ENCODE data around the gene UBXN1. TPM values are rescaled to one million over a fixed set of nuclear protein-coding genes. Genes with fewer than 3 reads are reported as not detected.
A peak's percentile ranks its signal among the peaks of the same experiment; 100 is the strongest.

The UBXN1 gene
- total RNA-seq, 4 donors from 2014 or later: 120 to 184 (median 149) TPM

GRCh38 chr11:62645946-62646824, 32.7 kb downstream of the UBXN1 start, which contains the start of gene GANAB:
GANAB (minus strand) TSS chr11:62646613; CDS start chr11:62646599, 14 bp downstream.
- TF ChIP-seq POLR2A (IDR thresholded peaks at IDR 0.05): peak in 1 of 2 donors; percentile 79
- TF ChIP-seq, protein P1, sequence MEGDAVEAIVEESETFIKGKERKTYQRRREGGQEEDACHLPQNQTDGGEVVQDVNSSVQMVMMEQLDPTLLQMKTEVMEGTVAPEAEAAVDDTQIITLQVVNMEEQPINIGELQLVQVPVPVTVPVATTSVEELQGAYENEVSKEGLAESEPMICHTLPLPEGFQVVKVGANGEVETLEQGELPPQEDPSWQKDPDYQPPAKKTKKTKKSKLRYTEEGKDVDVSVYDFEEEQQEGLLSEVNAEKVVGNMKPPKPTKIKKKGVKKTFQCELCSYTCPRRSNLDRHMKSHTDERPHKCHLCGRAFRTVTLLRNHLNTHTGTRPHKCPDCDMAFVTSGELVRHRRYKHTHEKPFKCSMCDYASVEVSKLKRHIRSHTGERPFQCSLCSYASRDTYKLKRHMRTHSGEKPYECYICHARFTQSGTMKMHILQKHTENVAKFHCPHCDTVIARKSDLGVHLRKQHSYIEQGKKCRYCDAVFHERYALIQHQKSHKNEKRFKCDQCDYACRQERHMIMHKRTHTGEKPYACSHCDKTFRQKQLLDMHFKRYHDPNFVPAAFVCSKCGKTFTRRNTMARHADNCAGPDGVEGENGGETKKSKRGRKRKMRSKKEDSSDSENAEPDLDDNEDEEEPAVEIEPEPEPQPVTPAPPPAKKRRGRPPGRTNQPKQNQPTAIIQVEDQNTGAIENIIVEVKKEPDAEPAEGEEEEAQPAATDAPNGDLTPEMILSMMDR (IDR thresholded peaks at IDR 0.05): peak in 1 of 6 experiments; percentile 14
- Histone ChIP-seq H3K36me3 (peaks cover 9 to 25% of the 10 kb centered on the region in 2 donors), H3K27me3 (no peaks in the 10 kb centered on the region), H3K4me3 (replicated peaks in 1 of 3) (peak within 1 kb of the TSS; percentile 64 to 99 (median 84)), H3K9me3 (no peaks in the 10 kb centered on the region), H3K27ac (peak within 1 kb of the TSS; percentile 64 to 88 (median 87)), H3K4me1 (peaks cover 11 to 13% of the 10 kb centered on the region in 2 donors)
- WGBS, 2 donors: 0% methylated on average over 37 to 42 of the region's 73 CpGs
- DNase-seq: peak; percentile 100
- intact Hi-C loops (cut with DNase I): no loop called here

DNA sequence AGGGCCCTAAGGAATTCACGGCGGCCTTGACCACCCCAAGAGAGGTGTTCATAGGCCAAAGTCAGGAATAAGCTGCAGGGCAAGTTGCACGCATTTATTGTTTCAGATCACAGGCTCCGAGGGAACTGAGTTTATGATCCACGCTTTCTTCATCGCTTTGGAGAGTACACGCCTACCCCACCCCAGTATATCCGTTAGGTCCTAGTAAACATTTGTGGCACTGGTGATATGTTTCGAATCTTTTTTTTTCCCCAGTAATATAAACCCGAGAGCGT, 33.3 kb downstream of the UBXN1 start:
- intact Hi-C loops (cut with DNase I): no loop called here
- TF ChIP-seq, protein P1 (IDR thresholded peaks at IDR 0.05): no peak
- no peak for TF ChIP-seq POLR2A (IDR thresholded peaks at IDR 0.05)

DNA sequence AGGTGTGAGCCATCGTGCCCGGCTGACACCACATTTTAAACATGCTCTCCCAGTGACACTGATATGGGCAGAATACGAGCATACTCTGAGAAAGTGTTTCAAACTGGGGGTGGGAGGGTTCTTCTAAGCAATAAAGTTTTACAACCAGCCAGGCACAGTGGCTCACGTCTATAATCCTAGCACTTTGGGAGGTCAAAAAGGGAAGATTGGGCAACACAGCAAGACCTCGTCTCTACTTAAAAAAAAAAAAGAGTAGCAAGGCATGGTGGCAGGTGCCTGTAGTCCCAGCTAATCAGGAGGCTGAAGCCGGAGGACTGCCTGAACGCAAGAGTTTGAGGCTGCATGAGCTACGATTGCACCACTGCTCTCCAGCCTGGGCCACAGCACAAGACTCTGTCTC, 34.7 kb downstream of the UBXN1 start:
- no peak for TF ChIP-seq POLR2A (IDR thresholded peaks at IDR 0.05)
- DNase-seq: no peak
- Histone ChIP-seq H3K36me3 (peaks cover 12 to 18% of the 10 kb centered on the region in 2 donors), H3K4me1 (peaks cover 11 to 13% of the 10 kb centered on the region in 2 donors), H3K9me3 (no peaks in the 10 kb centered on the region), H3K27ac (no peak overlapping the region), H3K4me3 (replicated peaks in 1 of 3) (no peak overlapping the region), H3K27me3 (no peaks in the 10 kb centered on the region)
- intact Hi-C loops (cut with DNase I): no loop called here
- 88 to 95% methylated on average over 8 of the region's 8 CpGs for WGBS, 2 donors

More for the DNA sequence above, 33.3 kb downstream of the UBXN1 start:
- Histone ChIP-seq H3K36me3 (peaks cover 9 to 25% of the 10 kb centered on the region in 2 donors), H3K4me1 (peaks cover 11 to 13% of the 10 kb centered on the region in 2 donors), H3K9me3 (no peaks in the 10 kb centered on the region), H3K27ac (peak overlapping the region in 2 of 3 donors; percentile 64 to 88), H3K4me3 (replicated peaks in 1 of 3) (peak overlapping the region; percentile 64 to 99 (median 84)), H3K27me3 (no peaks in the 10 kb centered on the region)
- DNase-seq: no peak
- WGBS, 2 donors: 14 to 16% methylated on average over 11 of the region's 11 CpGs

GRCh38 chr11:62632492-62632891, 46.4 kb downstream of the UBXN1 start:
- Histone ChIP-seq H3K27me3 (no peaks in the 10 kb centered on the region), H3K4me3 (replicated peaks in 1 of 3) (no peak overlapping the region), H3K9me3 (no peaks in the 10 kb centered on the region), H3K4me1 (no peaks in the 10 kb centered on the region), H3K36me3 (peaks cover 66 to 81% of the 10 kb centered on the region in 2 donors), H3K27ac (no peak overlapping the region)
- intact Hi-C loops (cut with DNase I): no loop called here
- DNase-seq: no peak
- TF ChIP-seq POLR2A (IDR thresholded peaks at IDR 0.05): no peak
- TF ChIP-seq, protein P1 (IDR thresholded peaks at IDR 0.05): no peak
- WGBS, 2 donors: 98 to 100% methylated on average over 4 to 6 of the region's 6 CpGs

DNA sequence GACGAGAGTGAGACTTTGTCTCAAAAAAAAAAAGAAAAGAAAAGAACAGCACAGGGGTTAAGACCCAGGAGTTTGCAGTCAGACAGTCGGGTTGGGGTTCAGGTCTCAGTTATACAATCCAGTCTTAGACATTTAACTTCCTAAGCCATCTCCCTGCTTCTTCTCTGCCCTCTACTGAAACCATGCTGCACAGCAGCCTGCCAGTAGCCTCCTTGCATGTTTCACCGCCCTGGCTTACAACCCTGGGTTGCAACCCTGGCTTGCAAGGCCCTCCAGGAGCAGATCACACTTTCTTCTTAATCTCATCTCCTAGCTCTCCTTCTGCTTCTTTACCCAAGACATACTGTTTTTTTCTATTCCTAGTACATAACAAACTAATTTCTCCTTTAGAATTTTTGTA, 51.2 kb downstream of the UBXN1 start:
- Histone ChIP-seq H3K27ac (no peak overlapping the region), H3K27me3 (no peaks in the 10 kb centered on the region), H3K4me1 (peaks cover 0 to under 1% of the 10 kb centered on the region in 2 donors), H3K36me3 (peaks cover 66 to 70% of the 10 kb centered on the region in 2 donors), H3K4me3 (replicated peaks in 1 of 3) (no peak overlapping the region), H3K9me3 (no peaks in the 10 kb centered on the region)
- no peak for TF ChIP-seq POLR2A (IDR thresholded peaks at IDR 0.05)
- TF ChIP-seq, protein P1 (IDR thresholded peaks at IDR 0.05): no peak
- DNase-seq: no peak
- intact Hi-C loops (cut with DNase I): no loop called here
- 86 to 88% methylated on average over 3 of the region's 3 CpGs for WGBS, 2 donors

Small RNA genes within 50 kb of the gene (small RNA-seq; reads per million reads assigned to genes)
- gene SNORA57: not detected

Other genes starting within 250 kb of the UBXN1 start
- gene AHNAK, start 132.3 kb downstream of the UBXN1 start, total RNA-seq: 100 to 1,000 TPM; 227 to 400 (median 288) TPM
- gene EEF1G, start 105.2 kb downstream of the UBXN1 start, total RNA-seq: 1,000 to 10,000 TPM; 1,334 to 1,814 (median 1,607) TPM
- gene TUT1, start 87.5 kb downstream of the UBXN1 start, total RNA-seq: 10 to 100 TPM; 13.7 to 20.0 (median 16.1) TPM
- 10 to 100 TPM; 65.3 to 76.7 (median 70.7) TPM for gene MTA2, start 77.2 kb downstream of the UBXN1 start, total RNA-seq
- gene EML3, start 66.3 kb downstream of the UBXN1 start, total RNA-seq: 10 to 100 TPM; 28.3 to 58.0 (median 46.6) TPM
- 1 to 10 TPM; 2.5 to 7.0 (median 5.2) TPM for gene ROM1, start 65.8 kb downstream of the UBXN1 start, total RNA-seq
- 10 to 100 TPM; 23.0 to 33.4 (median 25.1) TPM for gene B3GAT3, start 57.1 kb downstream of the UBXN1 start, total RNA-seq
- gene GANAB, start 32.5 kb downstream of the UBXN1 start, total RNA-seq: 100 to 1,000 TPM; 158 to 297 (median 201) TPM
- 10 to 100 TPM; 14.8 to 26.5 (median 23.5) TPM for gene INTS5, start 25.8 kb downstream of the UBXN1 start, total RNA-seq
- gene C11orf98, start 13.9 kb downstream of the UBXN1 start, total RNA-seq: 10 to 100 TPM; 24.1 to 34.5 (median 29.6) TPM
- gene CSKMT, start 13.8 kb downstream of the UBXN1 start, total RNA-seq: 10 to 100 TPM in 1 of 4 donors, 1 to 10 TPM in 2, under 1 TPM in 1; 0.83 to 13.5 (median 5.7) TPM
- 10 to 100 TPM in 2 of 4 donors, 1 to 10 TPM in 2; 5.7 to 10.6 (median 8.1) TPM for gene UQCC3, start 7.4 kb downstream of the UBXN1 start, total RNA-seq
- 10 to 100 TPM in 2 of 4 donors, 1 to 10 TPM in 2; 5.8 to 15.5 (median 9.3) TPM for gene LBHD1, start 6.8 kb downstream of the UBXN1 start, total RNA-seq
- gene LRRN4CL, start 10.5 kb upstream of the UBXN1 start, total RNA-seq: 10 to 100 TPM in 2 of 4 donors, 1 to 10 TPM in 2; 2.5 to 18.3 (median 9.0) TPM
- gene BSCL2, start 28.4 kb upstream of the UBXN1 start, total RNA-seq: 100 to 1,000 TPM in 2 of 4 donors, 10 to 100 TPM in 2; 54.9 to 153 (median 89.4) TPM
- not detected for gene GNG3, start 28.6 kb upstream of the UBXN1 start, total RNA-seq
- gene HNRNPUL2, start 48.4 kb upstream of the UBXN1 start, total RNA-seq: 10 to 100 TPM; 16.4 to 30.8 (median 21.5) TPM
- 10 to 100 TPM; 21.3 to 29.3 (median 25.4) TPM for gene TTC9C, start 49.4 kb upstream of the UBXN1 start, total RNA-seq
- gene ZBTB3, start 75.1 kb upstream of the UBXN1 start, total RNA-seq: 10 to 100 TPM; 10.1 to 17.1 (median 14.8) TPM
- gene POLR2G, start 82.5 kb upstream of the UBXN1 start, total RNA-seq: 10 to 100 TPM; 32.1 to 76.5 (median 50.6) TPM
- 10 to 100 TPM; 41.2 to 55.0 (median 45.5) TPM for gene TAF6L, start 92.3 kb upstream of the UBXN1 start, total RNA-seq
- 100 to 1,000 TPM in 2 of 4 donors, 10 to 100 TPM in 2; 78.6 to 126 (median 92.4) TPM for gene TMEM179B, start 108.3 kb upstream of the UBXN1 start, total RNA-seq
- 10 to 100 TPM in 3 of 4 donors, 1 to 10 TPM in 1; 9.1 to 46.5 (median 29.7) TPM for gene TMEM223, start 112.9 kb upstream of the UBXN1 start, total RNA-seq
- 10 to 100 TPM; 56.8 to 83.7 (median 80.9) TPM for gene NXF1, start 126.4 kb upstream of the UBXN1 start, total RNA-seq
- 10 to 100 TPM; 26.3 to 62.8 (median 56.7) TPM for gene STX5, start 153.0 kb upstream of the UBXN1 start, total RNA-seq
- not detected for gene TEX54, start 153.8 kb upstream of the UBXN1 start, total RNA-seq
- 10 to 100 TPM; 25.2 to 76.1 (median 33.6) TPM for gene WDR74, start 160.5 kb upstream of the UBXN1 start, total RNA-seq
- 100 to 1,000 TPM; 145 to 295 (median 159) TPM for gene SLC3A2, start 201.8 kb upstream of the UBXN1 start, total RNA-seq
- gene CHRM1, start 242.3 kb upstream of the UBXN1 start, total RNA-seq: not detected

Measured in thyroid gland (tissue), 4 donors.